Esophagus muscularis mucosa (tissue), 3 donors: Measurements from ENCODE around the gene SMARCE1.

Experiments used
- CTCF ChIP-seq, 3 experiments: fragments of 200-600 bp in 2 of 3; fragments of 450-650 bp in 1 of 3; sonication (generic) in 2 of 3; IDR thresholded peaks; one replicate each; pipeline ENCODE4 v1.5.1; 2017 to 2019; ENCODE audit warnings: antibody characterized with exemption in 3 of 3, mild to moderate bottlenecking in 2 of 3, moderate library complexity in 1 of 3
- POLR2A ChIP-seq: fragments of 450-650 bp; IDR thresholded peaks from one replicate; pipeline ENCODE4 v1.6.1; 2017; ENCODE audit warnings: antibody characterized with exemption, moderate library complexity, mild to moderate bottlenecking, low read depth

- TF ChIP-seq CTCF (IDR thresholded peaks at IDR 0.05) (no peak), POLR2A (no peak)
Observed at GRCh38 chr17:40658396-40658795, 10.8 kb upstream of the SMARCE1 start.
